Prostate gland (tissue), 2 donors: ENCODE results near the gene ZNF302.

Experiments used
- POLR2A ChIP-seq: fragments of 450-650 bp; IDR thresholded peaks from one replicate; pipeline ENCODE4 v1.6.1; 2016; ENCODE audit warnings: antibody characterized with exemption, mild to moderate bottlenecking
- POLR2AphosphoS5 ChIP-seq: sonication (generic); formaldehyde crosslinking; IDR thresholded peaks from one replicate; pipeline ENCODE4 v1.6.1; 2017; ENCODE audit warnings: antibody characterized with exemption
- TF ChIP-seq, protein P1 (sequence below), 4 experiments: fragments of 200-600 bp in 2 of 4; fragments of 450-650 bp in 2 of 4; sonication (generic) in 2 of 4; IDR thresholded peaks; 1 replicate in 3 of 4; 2 replicates in 1 of 4; pipeline ENCODE4 v1.5.1; 2016 to 2019; ENCODE audit warnings: antibody characterized with exemption in 4 of 4, mild to moderate bottlenecking in 2 of 4, moderate library complexity in 2 of 4

DNA sequence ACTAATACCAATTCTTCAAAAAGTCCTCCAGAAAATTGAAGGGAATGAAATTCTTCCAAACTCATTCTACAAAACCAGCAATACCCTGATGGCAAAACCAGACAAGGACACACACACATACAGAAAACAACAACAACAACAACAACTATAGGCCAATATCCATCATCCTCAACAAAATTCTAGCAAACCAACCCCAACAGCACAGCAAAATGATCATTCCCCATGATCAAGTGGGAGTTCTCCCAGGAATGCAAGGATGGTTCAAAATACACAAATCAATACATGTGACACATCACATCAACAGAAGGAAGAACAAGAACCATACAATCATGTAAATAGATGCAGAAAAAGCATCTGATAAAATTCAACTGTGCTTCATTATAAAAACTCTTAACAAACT, 37.9 kb downstream of the ZNF302 start:
- TF ChIP-seq, protein P1, sequence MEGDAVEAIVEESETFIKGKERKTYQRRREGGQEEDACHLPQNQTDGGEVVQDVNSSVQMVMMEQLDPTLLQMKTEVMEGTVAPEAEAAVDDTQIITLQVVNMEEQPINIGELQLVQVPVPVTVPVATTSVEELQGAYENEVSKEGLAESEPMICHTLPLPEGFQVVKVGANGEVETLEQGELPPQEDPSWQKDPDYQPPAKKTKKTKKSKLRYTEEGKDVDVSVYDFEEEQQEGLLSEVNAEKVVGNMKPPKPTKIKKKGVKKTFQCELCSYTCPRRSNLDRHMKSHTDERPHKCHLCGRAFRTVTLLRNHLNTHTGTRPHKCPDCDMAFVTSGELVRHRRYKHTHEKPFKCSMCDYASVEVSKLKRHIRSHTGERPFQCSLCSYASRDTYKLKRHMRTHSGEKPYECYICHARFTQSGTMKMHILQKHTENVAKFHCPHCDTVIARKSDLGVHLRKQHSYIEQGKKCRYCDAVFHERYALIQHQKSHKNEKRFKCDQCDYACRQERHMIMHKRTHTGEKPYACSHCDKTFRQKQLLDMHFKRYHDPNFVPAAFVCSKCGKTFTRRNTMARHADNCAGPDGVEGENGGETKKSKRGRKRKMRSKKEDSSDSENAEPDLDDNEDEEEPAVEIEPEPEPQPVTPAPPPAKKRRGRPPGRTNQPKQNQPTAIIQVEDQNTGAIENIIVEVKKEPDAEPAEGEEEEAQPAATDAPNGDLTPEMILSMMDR (IDR thresholded peaks at IDR 0.05), result no peak
- TF ChIP-seq POLR2AphosphoS5 (no peak), POLR2A (no peak)
